ELR (cell line): ENCODE data around the gene MGMT.

Experiments used
- DNase-seq: peaks from one replicate; pipeline ENCODE4 v3.0.0-alpha.2; 2015; ENCODE audit warnings: low read depth

The MGMT gene

DNA sequence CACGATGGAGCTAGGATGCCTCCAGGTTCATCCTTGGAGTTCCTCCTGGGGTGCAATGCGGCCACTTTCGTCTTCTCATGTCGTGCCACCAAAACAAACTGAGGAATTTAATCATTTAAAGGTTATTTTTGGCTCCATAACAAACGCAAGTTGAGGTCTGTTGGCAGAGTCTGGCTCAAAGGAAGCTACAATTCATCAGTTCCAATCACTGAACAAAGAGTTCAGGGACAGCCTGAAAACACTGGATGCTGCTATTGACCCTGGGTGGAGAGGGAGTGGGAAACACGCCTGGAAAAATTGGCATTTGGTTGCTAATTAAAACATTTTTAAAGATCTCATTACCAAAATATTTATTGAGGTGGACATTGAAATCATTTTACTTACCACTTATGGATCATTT, 11.4 kb upstream of the MGMT start:
- DNase-seq: no peak

DNA sequence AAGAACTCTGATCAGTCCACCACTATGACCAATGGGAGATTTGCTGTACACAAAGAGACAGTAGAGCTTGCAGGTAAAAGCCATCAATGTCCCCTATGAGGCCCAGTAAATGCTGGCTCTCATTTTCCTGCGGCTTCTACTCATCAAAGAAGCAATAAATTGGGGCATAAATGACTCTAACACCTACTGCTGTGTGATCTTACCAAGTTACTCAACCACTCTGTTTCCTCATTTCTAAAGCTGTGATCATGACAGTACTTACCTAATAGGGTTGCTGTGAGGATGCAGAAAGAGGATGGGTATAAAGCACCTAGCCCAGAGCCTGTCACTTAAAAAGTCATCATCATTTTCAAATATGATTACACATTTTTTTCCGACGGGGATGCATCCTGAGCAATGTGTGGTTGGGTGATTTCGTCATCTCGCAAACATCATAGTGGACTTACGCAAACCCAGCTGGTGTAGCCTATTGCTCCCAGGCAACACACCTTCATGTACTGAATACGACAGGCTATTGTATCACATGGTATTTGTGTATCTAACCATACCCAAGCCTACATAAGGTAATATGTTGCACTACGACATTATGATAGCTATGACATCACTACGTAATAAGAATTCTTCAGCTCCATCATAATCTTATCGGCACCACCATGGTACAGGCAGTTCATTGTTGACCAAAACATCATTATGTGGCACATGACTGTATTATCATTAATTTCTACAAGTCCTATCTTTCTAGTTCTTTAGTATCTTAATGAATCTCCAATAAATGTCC, 7.1 kb upstream of the MGMT start:
- DNase-seq: no peak

DNA sequence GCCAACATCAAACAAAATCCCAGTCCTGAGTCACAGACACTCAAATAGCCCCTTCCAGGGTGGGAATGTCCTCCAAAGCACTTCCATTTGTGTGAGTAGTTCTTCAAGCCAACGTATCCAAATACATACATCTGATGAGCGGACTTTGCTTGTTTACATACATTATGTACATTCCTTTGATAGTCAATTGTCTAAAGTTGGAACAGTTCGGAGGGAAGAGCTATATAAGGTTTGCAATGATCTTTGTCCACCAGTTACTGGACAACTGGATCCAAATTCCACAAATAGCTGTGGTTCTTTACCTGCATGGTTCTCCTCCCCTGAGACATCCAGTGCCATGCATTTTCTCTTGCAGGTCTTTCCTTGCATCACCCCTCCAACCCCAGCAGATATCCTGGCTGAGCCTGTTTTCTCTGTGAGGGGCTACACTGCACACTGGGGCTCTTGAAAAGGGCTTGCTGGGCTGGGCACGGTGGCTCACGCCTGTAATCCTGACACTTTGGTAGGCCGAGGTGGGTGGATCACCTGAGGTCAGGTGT, 4.7 kb upstream of the MGMT start:
- DNase-seq: no peak

DNA sequence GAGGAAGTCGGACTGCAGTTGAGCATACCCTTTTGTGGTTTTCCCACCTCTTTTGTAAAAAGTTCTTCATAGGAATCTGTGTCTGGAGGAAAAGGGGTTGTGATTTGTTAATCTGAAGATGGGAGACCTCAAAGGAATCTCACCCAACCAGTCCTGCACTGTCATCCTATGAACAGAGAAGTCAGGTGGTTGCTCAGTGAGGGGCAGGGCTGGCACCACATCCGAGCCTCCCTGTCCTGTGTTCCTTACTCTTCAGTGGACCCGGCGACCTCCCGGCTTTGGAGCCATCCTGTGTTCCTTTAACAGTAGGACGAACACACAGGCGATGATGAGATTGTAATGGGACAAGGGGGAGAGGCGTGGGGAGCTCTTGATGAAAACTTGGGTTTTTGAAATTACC, 2.8 kb upstream of the MGMT start:
- DNase-seq: no peak

DNA sequence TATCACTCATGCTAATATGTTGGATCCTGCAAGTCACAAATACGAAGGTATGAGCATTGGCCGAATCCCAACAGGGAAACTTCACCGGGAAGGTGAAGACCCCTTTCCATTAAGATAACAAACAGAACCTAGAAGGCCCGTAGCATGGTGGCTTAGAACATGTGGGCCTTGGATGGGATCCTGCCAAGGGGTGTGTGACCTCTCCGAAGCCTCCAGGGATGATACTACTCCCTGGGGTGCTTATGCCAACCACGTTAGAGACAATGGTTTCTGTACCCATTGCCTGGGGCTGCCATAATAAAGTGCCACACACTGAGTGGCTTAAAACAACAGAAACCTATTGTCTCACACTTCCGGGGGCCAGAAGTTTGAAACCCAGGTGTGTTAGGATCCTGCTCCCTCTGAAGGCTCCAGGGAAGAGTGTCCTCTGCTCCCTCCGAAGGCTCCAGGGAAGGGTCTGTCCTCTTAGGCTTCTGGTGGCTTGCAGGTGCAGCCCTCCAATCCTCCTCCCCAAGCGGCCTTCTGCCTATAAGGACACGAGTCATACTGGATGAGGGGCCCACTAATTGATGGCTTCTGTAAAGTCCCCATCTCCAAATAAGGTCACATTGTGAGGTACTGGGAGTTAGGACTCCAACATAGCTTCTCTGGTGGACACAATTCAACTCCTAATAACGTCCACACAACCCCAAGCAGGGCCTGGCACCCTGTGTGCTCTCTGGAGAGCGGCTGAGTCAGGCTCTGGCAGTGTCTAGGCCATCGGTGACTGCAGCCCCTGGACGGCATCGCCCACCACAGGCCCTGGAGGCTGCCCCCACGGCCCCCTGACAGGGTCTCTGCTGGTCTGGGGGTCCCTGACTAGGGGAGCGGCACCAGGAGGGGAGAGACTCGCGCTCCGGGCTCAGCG, 992 bp upstream of the MGMT start:
- DNase-seq: no peak

DNA sequence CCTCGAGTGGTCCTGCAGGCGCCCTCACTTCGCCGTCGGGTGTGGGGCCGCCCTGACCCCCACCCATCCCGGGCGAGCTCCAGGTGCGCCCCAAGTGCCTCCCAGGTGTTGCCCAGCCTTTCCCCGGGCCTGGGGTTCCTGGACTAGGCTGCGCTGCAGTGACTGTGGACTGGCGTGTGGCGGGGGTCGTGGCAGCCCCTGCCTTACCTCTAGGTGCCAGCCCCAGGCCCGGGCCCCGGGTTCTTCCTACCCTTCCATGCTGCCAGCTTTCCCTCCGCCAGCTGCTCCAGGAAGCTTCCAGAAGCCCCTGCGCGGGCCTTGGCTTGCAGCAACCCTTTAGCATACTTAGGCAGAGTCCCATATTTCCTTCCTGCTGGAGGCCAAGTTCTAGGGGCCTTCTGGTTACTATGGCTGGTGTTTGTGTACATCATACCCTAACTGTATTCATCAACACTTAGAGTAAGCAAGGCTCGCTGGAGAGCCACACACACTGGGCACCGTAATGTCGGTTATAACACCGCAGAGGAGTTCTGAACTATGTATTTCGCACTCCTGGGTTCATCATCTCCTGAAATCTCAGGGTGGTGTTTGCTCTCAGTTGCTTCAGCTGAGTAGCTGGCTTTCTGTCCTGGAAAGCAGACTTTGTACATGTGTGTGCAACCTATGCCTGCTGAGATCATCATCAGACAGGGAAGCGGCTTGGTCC, 471 bp downstream of the MGMT start:
- DNase-seq: peak; percentile 23

DNA sequence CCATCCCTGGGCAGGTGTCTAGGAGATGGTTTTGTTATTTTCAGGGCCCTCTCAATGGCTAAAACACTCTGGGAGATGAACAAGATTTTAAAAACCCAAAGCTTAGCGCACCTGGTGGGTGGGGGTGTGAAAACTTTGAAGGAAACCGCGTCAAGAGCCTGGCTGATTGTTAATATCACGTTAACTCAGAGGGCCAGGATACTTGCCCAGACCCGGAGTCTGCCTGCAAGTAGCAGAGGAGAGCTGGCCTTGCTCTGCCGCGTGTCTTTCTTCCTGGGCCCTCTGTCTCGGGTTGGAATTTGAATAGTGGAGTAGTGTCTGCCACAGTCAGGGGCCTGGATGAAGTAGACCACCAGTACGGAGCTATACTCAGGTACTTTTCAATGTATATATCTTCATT, 1.1 kb downstream of the MGMT start:
- no peak for DNase-seq

DNA sequence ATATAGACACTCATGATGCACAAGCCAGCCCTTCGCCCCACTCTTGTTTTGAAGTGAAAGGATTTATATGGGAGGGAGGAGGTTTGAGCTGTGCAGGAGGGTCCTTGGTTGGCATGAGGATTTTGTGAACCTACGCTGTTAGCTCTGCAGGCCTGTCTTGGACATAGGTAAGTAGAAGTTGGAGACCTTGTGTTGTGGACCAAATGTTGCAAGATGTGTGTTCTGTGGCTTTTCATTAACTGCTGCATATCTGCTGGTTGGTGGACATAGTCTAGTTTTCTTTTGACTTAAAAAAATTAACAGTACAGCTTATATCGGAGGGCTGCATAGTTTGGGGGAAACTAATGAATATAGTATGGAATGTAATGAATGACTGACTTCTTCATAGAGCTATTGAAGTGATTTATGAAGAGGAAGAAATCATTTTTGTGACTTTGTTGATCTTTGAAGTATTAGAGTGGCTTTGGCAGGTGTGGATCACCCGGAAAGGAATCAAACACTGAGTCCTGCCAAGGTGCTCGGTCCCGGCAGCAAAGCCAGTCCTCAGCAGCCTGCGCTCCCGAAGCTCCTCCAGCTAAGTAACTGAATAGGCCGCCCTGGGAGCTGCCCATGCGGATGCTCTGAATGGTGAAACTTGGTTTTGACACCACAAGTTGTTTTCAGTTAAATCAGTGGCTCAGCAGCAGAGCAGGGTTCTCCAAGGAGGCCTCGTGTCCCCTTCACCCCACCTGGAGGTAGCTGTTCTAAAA, 3.2 kb downstream of the MGMT start:
- DNase-seq: no peak

DNA sequence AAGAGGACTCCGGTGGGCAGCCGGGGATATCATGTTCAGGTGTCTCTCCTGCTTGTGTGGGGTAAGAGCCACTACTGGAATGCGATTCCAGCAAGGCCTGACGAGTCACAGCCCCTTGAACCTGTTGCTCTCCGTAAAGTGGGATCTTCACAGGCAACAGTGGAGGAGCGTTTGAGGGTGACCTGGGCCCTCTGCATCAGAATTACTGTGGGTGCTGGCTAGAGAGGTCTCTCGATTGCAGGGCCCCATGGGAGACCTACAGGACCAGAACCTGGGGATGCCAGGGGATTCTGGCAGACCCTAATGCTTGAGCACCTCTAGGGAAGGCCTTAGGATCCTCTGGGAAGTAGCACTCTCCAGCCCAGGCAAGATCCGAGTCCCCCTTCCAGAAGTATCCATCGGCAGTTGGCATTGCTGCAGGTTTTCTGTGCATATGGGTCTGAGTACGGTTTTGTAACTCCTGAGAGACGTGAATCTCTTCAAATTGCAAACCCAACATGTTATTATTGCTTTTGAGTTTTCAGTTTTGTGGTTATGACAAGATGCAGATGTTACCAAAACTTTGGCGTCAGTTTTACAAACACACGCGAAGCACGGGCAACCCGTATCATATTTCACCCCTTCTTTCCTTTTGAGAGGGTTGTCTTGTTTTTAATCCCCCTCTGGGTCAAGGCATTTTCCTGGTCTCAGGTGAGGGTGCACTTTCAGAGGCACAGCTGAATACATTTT, 4.6 kb downstream of the MGMT start:
- DNase-seq: no peak

DNA sequence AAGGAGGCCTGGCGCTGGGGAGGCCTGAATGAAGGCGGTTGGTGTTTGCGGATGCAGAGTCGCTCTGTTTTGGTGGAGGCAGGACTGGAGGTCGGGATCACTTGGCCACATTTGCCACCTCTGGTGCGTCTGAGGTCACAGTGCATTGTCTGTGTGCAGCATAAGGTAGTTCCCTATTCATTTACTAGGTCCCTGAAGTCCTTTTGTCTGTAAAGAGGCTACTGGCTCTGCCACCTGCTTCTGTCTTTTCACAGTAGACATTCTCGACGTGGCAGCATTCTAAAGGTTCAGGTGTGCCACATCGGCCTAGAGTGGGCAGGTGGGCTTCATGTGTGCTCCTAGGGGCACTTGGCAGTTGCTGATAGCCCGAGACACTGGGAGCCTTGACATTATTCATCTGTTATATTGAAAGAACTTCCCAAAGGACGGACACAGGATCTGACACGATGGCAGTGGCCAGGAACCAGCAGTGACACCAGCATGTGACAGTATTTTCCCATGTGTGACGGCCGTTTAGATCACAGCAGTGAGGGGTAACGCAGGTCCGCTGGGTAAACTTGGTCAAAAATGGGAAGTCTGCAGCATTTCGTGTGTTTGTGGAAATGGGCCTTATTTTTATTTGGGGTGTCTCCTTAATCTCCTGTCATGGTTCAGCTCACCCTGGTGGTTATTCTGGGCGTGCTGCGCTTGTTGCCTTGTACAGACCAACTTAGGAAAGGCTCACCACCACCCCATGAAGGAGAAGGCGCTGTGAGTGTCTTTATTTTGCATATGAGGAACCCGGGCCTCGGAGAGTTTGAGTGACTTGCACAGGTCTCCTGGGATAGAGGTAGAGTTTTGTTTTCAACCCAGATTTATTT, 5.9 kb downstream of the MGMT start:
- no peak for DNase-seq

DNA sequence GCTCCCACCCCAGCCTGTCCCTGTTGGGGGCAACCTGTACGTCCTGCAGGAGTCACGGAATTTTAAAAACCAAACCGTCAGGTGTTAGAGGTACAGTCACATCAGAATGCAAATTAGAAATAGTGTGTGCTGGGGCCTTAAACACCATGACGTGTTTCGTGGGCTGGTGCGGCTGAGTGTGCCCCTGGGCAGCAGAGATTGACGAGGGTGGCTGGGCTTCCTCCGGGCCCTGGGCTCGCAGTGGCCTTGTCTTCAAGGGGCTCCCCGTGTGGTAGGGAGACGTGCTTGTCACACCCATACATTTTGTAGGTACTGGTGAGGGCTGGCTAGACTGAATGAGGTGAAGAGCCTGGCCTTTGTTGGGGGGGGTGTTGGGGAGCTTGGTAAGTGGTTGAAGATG, 7.6 kb downstream of the MGMT start:
- no peak for DNase-seq

DNA sequence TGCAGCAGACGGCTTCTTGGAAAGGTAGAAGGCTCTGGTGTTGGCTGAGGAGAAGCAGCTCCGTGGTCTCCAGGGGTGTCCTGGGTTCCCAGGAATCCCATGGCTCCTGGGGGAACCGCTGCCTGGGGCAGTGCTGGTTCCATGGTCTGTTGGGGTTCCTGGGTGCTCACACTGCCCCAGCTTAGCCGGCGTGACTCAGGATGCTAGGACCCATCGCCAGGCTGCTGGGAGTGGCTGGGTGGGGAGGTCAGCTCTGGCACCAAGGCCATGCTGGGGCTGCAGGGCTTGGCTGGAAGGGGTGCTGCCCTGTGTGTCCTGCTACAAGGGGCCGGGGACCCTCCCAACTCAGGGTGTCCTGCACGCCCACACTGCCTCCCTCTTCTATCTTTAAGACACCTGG, 9.4 kb downstream of the MGMT start:
- no peak for DNase-seq

DNA sequence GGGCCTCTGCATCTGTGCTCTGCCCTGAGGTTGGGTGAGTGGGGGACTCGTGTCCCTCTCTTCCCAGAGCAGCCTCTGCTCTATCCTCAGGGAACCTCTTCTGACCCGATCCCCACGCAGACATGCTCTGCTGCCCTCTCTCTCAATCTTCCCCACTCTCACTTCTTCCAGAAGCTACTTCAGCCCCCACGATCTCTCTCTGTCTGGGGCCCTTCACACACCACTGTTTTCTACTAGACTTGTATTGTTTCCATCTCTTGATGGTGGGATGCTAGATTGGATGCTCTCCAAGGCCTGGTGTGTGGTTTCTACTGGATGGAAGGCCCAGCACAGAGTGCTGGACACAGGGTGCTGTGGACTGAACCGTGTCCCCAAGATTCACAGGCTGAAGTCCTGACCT, 10.0 kb downstream of the MGMT start:
- no peak for DNase-seq

DNA sequence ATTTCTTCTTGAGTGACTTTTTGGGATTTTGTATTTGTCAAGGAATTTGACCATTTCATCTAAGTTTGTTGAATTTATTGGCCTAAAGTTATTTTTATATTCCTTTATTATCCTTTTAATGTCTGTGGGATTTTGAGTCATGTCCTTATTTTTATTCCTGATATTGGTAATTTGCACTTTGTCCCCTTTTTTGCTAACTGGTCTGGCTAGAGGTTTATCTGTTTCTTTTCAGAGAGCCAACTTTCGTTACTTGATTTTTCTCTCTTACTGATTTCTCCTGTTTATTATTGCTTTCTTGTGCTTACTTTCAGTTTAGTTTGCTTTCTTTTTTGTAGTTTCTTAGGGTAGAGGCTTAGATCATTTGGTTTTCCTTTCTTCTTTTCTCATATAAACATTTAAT, 14.6 kb downstream of the MGMT start:
- no peak for DNase-seq

DNA sequence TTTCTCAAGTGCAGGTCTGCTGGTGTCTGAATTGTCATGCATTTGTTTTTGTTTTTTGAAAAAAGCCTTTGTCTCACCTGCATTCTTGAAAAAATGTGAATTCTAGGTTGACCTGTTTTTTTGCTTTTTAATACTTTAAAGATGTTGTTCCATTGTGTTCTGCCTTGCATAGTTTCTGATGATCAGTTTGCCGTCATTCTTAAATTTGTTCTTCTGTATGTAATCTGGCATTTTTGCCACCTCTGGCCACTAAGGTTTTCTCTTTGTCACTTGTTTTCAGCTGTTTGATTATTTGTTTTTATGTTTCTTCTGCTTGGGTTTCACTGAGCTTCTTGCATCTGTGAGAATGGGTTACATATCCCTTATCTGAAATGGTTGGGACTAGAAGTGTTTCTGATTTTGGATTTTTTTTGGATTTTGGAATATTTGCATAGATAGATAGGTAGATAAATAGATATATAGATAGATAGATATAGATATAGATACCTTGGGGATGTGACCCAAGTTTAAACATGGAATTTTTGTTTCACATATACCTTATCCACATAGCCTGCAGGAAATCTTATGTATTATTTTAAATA, 16.5 kb downstream of the MGMT start:
- DNase-seq: no peak

DNA sequence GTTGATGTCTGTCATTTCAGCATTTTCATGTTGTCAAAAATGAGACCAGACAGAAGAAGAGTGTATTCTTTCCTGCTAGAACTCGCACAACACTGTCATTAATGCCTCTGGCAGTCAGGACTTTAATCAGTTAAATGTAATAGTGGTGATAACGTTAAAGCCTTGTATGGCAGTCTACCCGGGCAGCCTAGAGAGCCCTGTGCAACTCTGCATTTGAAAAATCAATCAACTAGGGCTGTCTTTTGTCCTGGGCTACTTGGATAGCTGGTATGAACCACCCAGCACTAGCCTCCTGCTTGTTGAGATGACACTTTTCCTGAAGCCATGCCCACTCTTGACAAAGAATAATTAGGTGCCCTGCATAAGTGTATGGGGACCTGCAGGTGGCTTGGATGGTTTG, 19.8 kb downstream of the MGMT start:
- DNase-seq: no peak

DNA sequence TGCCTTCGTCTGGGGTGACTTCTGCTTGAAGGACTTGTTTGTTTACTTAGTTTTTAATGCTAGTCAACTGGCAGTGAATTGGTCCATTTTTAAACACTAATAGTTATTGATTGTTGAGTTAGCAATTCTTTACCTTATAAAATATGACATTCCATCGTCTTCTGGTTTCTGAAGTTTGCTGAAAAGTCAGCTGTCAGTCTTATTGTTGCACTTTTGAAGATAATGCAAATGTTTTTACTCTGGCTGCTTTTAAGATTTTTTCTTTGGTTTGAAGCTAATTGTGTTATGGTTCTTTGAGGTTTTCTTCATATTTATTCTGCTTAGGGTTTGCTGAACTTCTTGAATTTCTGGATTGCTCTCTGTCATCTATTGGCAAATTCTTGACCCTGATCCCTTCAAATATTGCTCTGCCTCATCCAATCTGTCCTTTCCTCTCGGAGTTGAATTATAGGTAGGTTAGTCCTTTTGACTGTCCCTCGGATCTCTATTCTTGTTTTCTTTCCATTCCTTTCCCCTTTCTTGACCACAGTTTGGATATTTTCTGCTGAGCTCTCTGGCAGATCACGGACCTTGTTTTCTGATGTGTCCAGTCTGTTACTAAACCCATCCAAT, 24.2 kb downstream of the MGMT start:
- peak; percentile 26 for DNase-seq

DNA sequence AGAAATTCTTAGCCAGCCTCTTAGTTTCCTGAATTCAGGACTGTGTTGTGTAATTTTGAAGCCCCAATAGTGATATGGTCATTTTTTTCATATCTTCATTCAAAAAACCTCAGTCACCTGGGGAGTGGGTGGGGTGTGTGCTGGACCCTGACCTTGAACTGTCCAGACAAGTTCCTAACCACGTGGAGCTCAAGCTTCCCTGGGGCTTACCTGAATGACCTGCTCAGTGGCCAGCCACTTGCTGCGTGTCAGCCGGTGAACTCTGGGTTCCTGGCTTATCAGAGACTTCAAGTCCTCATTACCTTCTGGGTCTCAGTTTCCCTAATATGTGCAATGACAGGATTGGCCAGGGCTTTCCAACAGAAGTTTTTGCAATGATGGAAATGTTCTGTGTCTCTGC, 27.1 kb downstream of the MGMT start:
- no peak for DNase-seq

DNA sequence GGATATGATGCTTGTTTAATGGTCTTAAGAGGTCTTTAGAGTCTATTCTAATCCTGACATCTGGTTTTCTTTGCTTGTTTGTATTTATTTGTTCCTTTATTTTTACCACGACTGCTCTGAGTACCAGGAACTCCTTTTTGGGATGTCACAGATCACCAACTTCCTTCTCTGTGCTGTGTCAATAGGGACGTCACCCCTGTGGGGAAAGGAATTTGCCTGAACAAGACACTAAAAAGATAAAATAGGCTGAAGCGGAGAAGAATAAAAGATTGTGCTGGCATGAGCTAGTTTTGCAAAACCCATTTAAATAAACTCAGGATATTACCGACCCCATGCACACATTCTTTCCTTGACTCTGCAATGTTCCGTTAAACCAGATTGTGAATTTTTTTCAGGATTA, 27.7 kb downstream of the MGMT start:
- no peak for DNase-seq
